Measurements from ENCODE around the gene PCDHGA1.

DNA sequence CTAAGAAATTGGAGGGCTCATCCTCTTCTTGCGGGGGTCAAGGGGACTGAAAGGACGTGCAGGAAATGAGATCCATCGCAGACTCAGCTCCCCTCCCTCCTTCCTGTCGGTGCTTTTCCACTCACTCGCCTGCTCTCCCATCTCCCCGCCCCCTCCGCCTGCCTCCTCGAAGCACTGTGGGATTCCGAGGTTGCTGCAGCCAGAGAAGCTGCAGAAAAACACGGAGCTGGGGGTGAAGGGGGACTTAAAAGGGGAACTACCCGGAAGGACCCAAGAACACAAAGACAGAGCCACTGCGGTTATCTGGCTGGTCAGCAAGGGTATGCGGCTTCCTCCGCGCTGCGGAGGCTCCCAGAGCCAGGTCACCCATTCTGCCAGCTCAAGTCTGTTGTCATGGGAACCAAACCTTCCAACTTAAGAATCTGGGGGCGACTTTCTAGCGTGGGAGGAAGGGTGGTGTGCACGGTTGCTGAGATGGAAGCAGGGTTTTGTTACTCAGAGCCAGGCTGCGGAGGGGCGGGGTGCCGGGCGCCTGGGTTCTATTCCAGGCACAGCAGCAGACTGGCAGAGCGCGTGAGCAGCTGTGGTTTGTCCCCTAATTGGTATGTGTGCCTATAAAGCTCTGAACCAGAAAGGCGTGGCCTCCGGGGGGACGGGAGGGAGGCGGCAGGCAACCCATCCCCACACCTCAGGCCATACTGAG lies 183.5 kb downstream of the PCDHGA1 start:
- TF ChIP-seq, protein P1, sequence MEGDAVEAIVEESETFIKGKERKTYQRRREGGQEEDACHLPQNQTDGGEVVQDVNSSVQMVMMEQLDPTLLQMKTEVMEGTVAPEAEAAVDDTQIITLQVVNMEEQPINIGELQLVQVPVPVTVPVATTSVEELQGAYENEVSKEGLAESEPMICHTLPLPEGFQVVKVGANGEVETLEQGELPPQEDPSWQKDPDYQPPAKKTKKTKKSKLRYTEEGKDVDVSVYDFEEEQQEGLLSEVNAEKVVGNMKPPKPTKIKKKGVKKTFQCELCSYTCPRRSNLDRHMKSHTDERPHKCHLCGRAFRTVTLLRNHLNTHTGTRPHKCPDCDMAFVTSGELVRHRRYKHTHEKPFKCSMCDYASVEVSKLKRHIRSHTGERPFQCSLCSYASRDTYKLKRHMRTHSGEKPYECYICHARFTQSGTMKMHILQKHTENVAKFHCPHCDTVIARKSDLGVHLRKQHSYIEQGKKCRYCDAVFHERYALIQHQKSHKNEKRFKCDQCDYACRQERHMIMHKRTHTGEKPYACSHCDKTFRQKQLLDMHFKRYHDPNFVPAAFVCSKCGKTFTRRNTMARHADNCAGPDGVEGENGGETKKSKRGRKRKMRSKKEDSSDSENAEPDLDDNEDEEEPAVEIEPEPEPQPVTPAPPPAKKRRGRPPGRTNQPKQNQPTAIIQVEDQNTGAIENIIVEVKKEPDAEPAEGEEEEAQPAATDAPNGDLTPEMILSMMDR (IDR thresholded peaks at IDR 0.05): no peak
- TF ChIP-seq POLR2A (IDR thresholded peaks at IDR 0.05): no peak

All from body of pancreas (tissue), 4 donors.